A549 treated with AZD2906 at 1 μM for 4 hours (cell line): ENCODE measurements around the gene PILRB. TPM values are rescaled to one million over a fixed set of nuclear protein-coding genes. Genes with fewer than 3 reads are reported as not detected.

ENCODE experiments used
- total RNA-seq: library from RNA; stranded (reverse); fragments of 200-300 nt; extraction: Qiagen RNA extraction; gene quantifications from 5 replicates; pipeline ENCODE4 v1.2.3, GENCODE V29; 2022

Gene PILRB
- 16.8 to 31.3 TPM (median 26.6 TPM) in 5 replicates for total RNA-seq

GRCh38 chr7:100358027-100358856 is at the start of gene PILRB:
Gene PILRB, plus strand, starts transcription at chr7:100358117. Its CDS starts 186 bp downstream, at chr7:100358303.

DNA sequence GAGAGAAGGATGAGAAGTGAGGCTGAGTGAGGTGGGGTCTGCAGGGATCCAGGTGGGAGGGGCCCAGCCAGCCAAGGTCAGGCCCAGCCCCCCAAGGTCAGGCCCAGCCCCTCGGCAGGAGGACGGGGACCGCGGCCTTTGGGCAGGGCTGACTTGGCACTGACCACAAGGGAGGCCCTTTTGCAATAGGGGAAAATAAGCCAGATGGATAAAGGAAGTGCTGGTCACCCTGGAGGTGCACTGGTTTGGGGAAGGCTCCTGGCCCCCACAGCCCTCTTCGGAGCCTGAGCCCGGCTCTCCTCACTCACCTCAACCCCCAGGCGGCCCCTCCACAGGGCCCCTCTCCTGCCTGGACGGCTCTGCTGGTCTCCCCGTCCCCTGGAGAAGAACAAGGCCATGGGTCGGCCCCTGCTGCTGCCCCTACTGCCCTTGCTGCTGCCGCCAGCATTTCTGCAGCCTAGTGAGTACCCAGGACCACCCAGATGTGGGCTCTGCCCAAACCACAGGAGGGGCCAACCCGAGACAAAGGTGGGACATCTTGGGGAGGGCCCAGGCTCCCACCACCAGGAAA is 15.4 kb downstream of the PILRB start, which contains the start of gene PILRA:
TSS of gene PILRA (plus strand) at position 227 of the 571 bp plus-strand sequence. CDS start at position 397, 170 bp downstream.

Other genes with a start within 250 kb of the PILRB start
- gene TAF6, start 238.8 kb upstream of the PILRB start, total RNA-seq: 61.4 to 69.4 TPM (median 63.4 TPM) in 5 replicates
- 9.2 to 10.9 TPM (median 10.2 TPM) in 5 replicates for gene CNPY4, start 238.5 kb upstream of the PILRB start, total RNA-seq
- 2.1 to 3.5 TPM (median 3.0 TPM) in 5 replicates for gene MBLAC1, start 231.2 kb upstream of the PILRB start, total RNA-seq
- gene LAMTOR4, start 209.2 kb upstream of the PILRB start, total RNA-seq: 148 to 203 TPM (median 179 TPM) in 5 replicates
- 9.6 to 13.2 TPM (median 12.4 TPM) in 5 replicates for gene TRAPPC14, start 199.4 kb upstream of the PILRB start, total RNA-seq
- 0.02 to 0.21 TPM (median 0.08 TPM) in 4 of 5 replicates, not detected in the other for gene GAL3ST4, start 189.5 kb upstream of the PILRB start, total RNA-seq
- gene GPC2, start 180.7 kb upstream of the PILRB start, total RNA-seq: 0.34 to 1.1 TPM (median 0.66 TPM) in 5 replicates
- gene STAG3, start 180.2 kb upstream of the PILRB start, total RNA-seq: 0.14 to 0.42 TPM (median 0.18 TPM) in 5 replicates
- 0.05 TPM in 1 of 5 replicates, not detected in the others for gene PVRIG, start 138.2 kb upstream of the PILRB start, total RNA-seq
- gene SPDYE3, start 50.4 kb upstream of the PILRB start, total RNA-seq: 0.03 TPM in 1 of 5 replicates, not detected in the others
- 2.6 to 5.1 TPM (median 4.1 TPM) in 5 replicates for gene PILRA, start 15.4 kb downstream of the PILRB start, total RNA-seq
- 1.1 to 1.9 TPM (median 1.5 TPM) in 5 replicates for gene ZCWPW1, start 70.6 kb downstream of the PILRB start, total RNA-seq
- gene MEPCE, start 71.7 kb downstream of the PILRB start, total RNA-seq: 41.0 to 47.9 TPM (median 44.5 TPM) in 5 replicates
- 33.0 to 51.8 TPM (median 48.4 TPM) in 5 replicates for gene PPP1R35, start 78.4 kb downstream of the PILRB start, total RNA-seq
- 0.77 to 0.92 TPM (median 0.85 TPM) in 5 replicates for gene SPACDR, start 106.1 kb downstream of the PILRB start, total RNA-seq
- gene TSC22D4, start 121.1 kb downstream of the PILRB start, total RNA-seq: 54.7 to 73.7 TPM (median 65.5 TPM) in 5 replicates
- gene NYAP1, start 125.8 kb downstream of the PILRB start, total RNA-seq: 4.1 to 7.9 TPM (median 6.7 TPM) in 5 replicates
- 41.5 to 62.8 TPM (median 57.6 TPM) in 5 replicates for gene AGFG2, start 181.1 kb downstream of the PILRB start, total RNA-seq
- gene SAP25, start 215.8 kb downstream of the PILRB start, total RNA-seq: 0.15 to 0.47 TPM (median 0.25 TPM) in 5 replicates
- gene LRCH4, start 228.0 kb downstream of the PILRB start, total RNA-seq: 12.5 to 18.8 TPM (median 16.2 TPM) in 5 replicates
- 0.22 to 0.35 TPM (median 0.24 TPM) in 5 replicates for gene FBXO24, start 228.2 kb downstream of the PILRB start, total RNA-seq
- 6.8 to 10.3 TPM (median 10.0 TPM) in 5 replicates for gene PCOLCE, start 244.2 kb downstream of the PILRB start, total RNA-seq